SK-N-SH treated with all-trans-retinoic acid at 6 μM for 48 hours (cell line): Measurements from ENCODE around the gene LRRC7.

Experiments used
- BACH2 ChIP-seq: fragments of 250-450 bp; sonication (Bioruptor Pico); IDR thresholded peaks from 2 replicates; pipeline ENCODE4 v1.9.0; 2021; ENCODE audit warnings: mild to moderate bottlenecking, borderline replicate concordance
- CSRNP3 ChIP-seq: fragments of 250-450 bp; sonication (Bioruptor Pico); IDR thresholded peaks from 2 replicates; pipeline ENCODE4 v1.5.1; 2021; ENCODE audit warnings: mild to moderate bottlenecking, moderate library complexity
- ESRRG ChIP-seq: fragments of 250-450 bp; sonication (Bioruptor Pico); IDR thresholded peaks from 2 replicates; pipeline ENCODE4 v1.6.1; 2021; ENCODE audit warnings: mild to moderate bottlenecking
- ISL1 ChIP-seq: fragments of 250-450 bp; sonication (Bioruptor Pico); IDR thresholded peaks from 2 replicates; pipeline ENCODE4 v2.1.2; 2022; ENCODE audit warnings: mild to moderate bottlenecking, moderate library complexity
- PATZ1 ChIP-seq: fragments of 250-450 bp; sonication (Bioruptor Pico); IDR thresholded peaks from 2 replicates; pipeline ENCODE4 v1.8.0; 2020; ENCODE audit warnings: mild to moderate bottlenecking, moderate library complexity, borderline replicate concordance
- RARB ChIP-seq: fragments of 250-450 bp; sonication (Bioruptor Pico); IDR thresholded peaks from 2 replicates; pipeline ENCODE4 v1.8.0; 2021; ENCODE audit warnings: mild to moderate bottlenecking, moderate library complexity
- SNAI2 ChIP-seq: fragments of 250-450 bp; sonication (Bioruptor Pico); IDR thresholded peaks from 2 replicates; pipeline ENCODE4 v1.5.0; 2020; ENCODE audit warnings: mild to moderate bottlenecking, moderate library complexity
- TCF4 ChIP-seq: fragments of 250-450 bp; sonication (Bioruptor Pico); IDR thresholded peaks from 2 replicates; pipeline ENCODE4 v1.8.0; 2021; ENCODE audit warnings: mild to moderate bottlenecking, moderate library complexity, borderline replicate concordance
- TOX ChIP-seq: fragments of 250-450 bp; sonication (Bioruptor Pico); IDR thresholded peaks from 2 replicates; pipeline ENCODE4 v1.8.0; 2021; ENCODE audit warnings: mild to moderate bottlenecking, moderate library complexity, borderline replicate concordance
- ZC3H10 ChIP-seq: fragments of 250-450 bp; sonication (Bioruptor Pico); IDR thresholded peaks from 2 replicates; pipeline ENCODE4 v1.5.1; 2021; ENCODE audit warnings: mild to moderate bottlenecking, moderate library complexity
- ZFP30 ChIP-seq: fragments of 450-650 bp; formaldehyde crosslinking; IDR thresholded peaks from 2 replicates; pipeline ENCODE4 v1.5.0; 2022; ENCODE audit warnings: mild to moderate bottlenecking, moderate library complexity

- TF ChIP-seq RARB (CRISPR knock-in tag) (no peak), PATZ1 (CRISPR knock-in tag) (no peak), CSRNP3 (CRISPR knock-in tag) (no peak), ZC3H10 (CRISPR knock-in tag) (no peak), ZFP30 (CRISPR knock-in tag) (no peak), TOX (no peak), TCF4 (CRISPR knock-in tag) (no peak), SNAI2 (CRISPR knock-in tag) (no peak), BACH2 (CRISPR knock-in tag) (no peak), ISL1 (CRISPR knock-in tag) (no peak), ESRRG (CRISPR knock-in tag) (no peak)
Observed at GRCh38 chr1:69679965-69680364, 112.2 kb downstream of the LRRC7 start.
